Fibroblast of lung (primary cell): Measurements from ENCODE around the gene TBC1D5. TPM values are rescaled to one million over a fixed set of nuclear protein-coding genes. Genes with fewer than 3 reads are reported as not detected.

ENCODE experiments used
- DNase-seq, 2 donors: peaks; one replicate each; pipeline versions ENCODE4 v3.0.0 to v3.0.0-alpha.2; 2010; ENCODE audit warnings: low read depth in 2 of 2
- H2AFZ ChIP-seq: 2 replicates; pipeline ENCODE4 v1.5.1; 2012; ENCODE audit warnings: low read length, control low read depth, inconsistent platforms
- H3K27ac ChIP-seq: 2 replicates; pipeline ENCODE4 v1.5.1; 2011; ENCODE audit warnings: low read length, control low read depth; ENCODE audit not compliant: insufficient read depth
- H3K27me3 ChIP-seq: 2 replicates; pipeline ENCODE4 v1.5.1; 2011; ENCODE audit warnings: mild to moderate bottlenecking, low read length; ENCODE audit not compliant: control insufficient read depth, insufficient read depth
- H3K36me3 ChIP-seq: 2 replicates; pipeline ENCODE4 v1.5.1; 2011; ENCODE audit warnings: low read length; ENCODE audit not compliant: control insufficient read depth, insufficient read depth
- H3K4me1 ChIP-seq: 2 replicates; pipeline ENCODE4 v1.5.1; 2011; ENCODE audit warnings: low read length; ENCODE audit not compliant: control insufficient read depth, insufficient read depth; ENCODE audit errors: extremely low read depth
- H3K4me2 ChIP-seq: 2 replicates; pipeline ENCODE4 v1.5.1; 2011; ENCODE audit warnings: low read length, control low read depth; ENCODE audit not compliant: insufficient read depth; ENCODE audit errors: extremely low read depth
- H3K4me3 ChIP-seq, 4 experiments: fragments of 200-600 bp in 1 of 4; sonication (generic) in 1 of 4; replicated peaks in 1 of 4; 2 replicates each; pipeline ENCODE4 v1.5.1; 2011 to 2016; ENCODE audit warnings: low read length in 4 of 4, low read depth in 3 of 4, mild to moderate bottlenecking in 3 of 4, control low read depth in 2 of 4, inconsistent platforms in 1 of 4, mixed read lengths in 1 of 4; ENCODE audit not compliant: insufficient read depth in 1 of 4; ENCODE audit errors: control extremely low read depth in 1 of 4
- H3K79me2 ChIP-seq: 2 replicates; pipeline ENCODE4 v1.5.1; 2012; ENCODE audit warnings: mild to moderate bottlenecking, low read length, inconsistent platforms; ENCODE audit not compliant: control insufficient read depth, insufficient read depth
- H3K9ac ChIP-seq: 2 replicates; pipeline ENCODE4 v1.5.1; 2011; ENCODE audit warnings: mild to moderate bottlenecking, low read length, control low read depth; ENCODE audit not compliant: insufficient read depth
- H3K9me3 ChIP-seq: 2 replicates; pipeline ENCODE4 v1.5.1; 2012; ENCODE audit warnings: low read depth, low read length; ENCODE audit not compliant: control insufficient read depth, insufficient read depth
- H4K20me1 ChIP-seq: 2 replicates; pipeline ENCODE4 v1.5.1; 2011; ENCODE audit warnings: low read length; ENCODE audit not compliant: control insufficient read depth, insufficient read depth; ENCODE audit errors: extremely low read depth
- CTCF ChIP-seq, 2 donors: IDR thresholded peaks in 1 of 2; conservative IDR thresholded peaks in 1 of 2; 1 replicate in 1 of 2; 2 replicates in 1 of 2; pipeline ENCODE4 v1.5.1; 2011 to 2012; ENCODE audit warnings: low read length in 2 of 2, control low read depth in 1 of 2, inconsistent platforms in 1 of 2, low read depth in 1 of 2, mild to moderate bottlenecking in 1 of 2
- EZH2 ChIP-seq: IDR thresholded peaks from 2 replicates; pipeline ENCODE4 v1.5.1; 2012; ENCODE audit warnings: low read length, control low read depth, mild to moderate bottlenecking; ENCODE audit errors: missing control alignments
- polyA plus RNA-seq, 2 donors: library from polyadenylated mRNA; depleted of rRNA in 1 of 2; stranded (reverse) in 1 of 2; unstranded in 1 of 2; fragments of >200 nt; gene quantifications; 2 replicates each; pipeline ENCODE4 v1.2.1, GENCODE V29; 2011 to 2012; ENCODE audit warnings: missing spikeins in 1 of 2
- total RNA-seq: library from RNA; depleted of rRNA; stranded (reverse); fragments of >200 nt; gene quantifications from 2 replicates; pipeline ENCODE4 v1.2.1, GENCODE V29; 2014

Gene TBC1D5
- total and polyA plus RNA-seq, 2 donors (not counting 1 experiment from before 2014, with no cell fraction given), result 43.6 to 129 TPM

GRCh38 chr3:17478673-17479072 lies 263.8 kb downstream of the TBC1D5 start:
- no peaks in the 10 kb centered on the region for H3K79me2 ChIP-seq
- TF ChIP-seq EZH2 (no peak), CTCF (conservative IDR thresholded peaks at IDR 0.05 in 1 of 2, IDR thresholded peaks at IDR 0.05 in 1 of 2; ENCODE audit: low read depth in 1 of 2, low read length in 2 of 2) (no peak)
- no peak overlapping the region for H3K27ac ChIP-seq
- no peaks in the 10 kb centered on the region for H3K9me3 ChIP-seq
- no peaks in the 10 kb centered on the region for H3K4me1 ChIP-seq
- no peaks in the 10 kb centered on the region for H3K27me3 ChIP-seq
- no peak overlapping the region for H3K9ac ChIP-seq
- no peak overlapping the region for H3K4me3 ChIP-seq
- DNase-seq, result peak; percentile 61 to 88
- no peak overlapping the region for H3K4me2 ChIP-seq
- H3K36me3 ChIP-seq, result no peaks in the 10 kb centered on the region
- H4K20me1 ChIP-seq, result no peaks in the 10 kb centered on the region
- no peak overlapping the region for H2AFZ ChIP-seq

DNA sequence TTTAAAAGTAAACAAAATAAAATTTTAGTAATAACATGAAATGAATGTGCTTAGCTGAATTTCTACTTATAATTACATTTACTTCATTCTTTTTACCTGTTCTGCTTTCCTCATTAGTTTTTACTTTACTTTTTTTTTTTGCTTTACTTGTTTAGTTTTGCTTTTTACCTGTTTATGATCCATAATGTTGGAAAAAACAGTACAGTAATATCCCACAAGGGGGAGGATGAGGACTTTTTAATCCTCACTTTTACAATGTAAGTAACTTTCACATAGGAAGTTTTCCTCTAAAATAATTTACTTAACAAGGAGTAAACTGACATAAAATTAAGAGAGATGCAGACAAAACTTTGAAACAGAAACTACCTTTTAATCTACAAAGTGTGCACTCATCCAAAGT lies 268.7 kb downstream of the TBC1D5 start:
- Histone ChIP-seq H4K20me1 (no peaks in the 10 kb centered on the region), H3K79me2 (no peaks in the 10 kb centered on the region), H3K4me2 (no peak overlapping the region), H3K4me1 (no peaks in the 10 kb centered on the region), H3K36me3 (no peaks in the 10 kb centered on the region), H3K9me3 (no peaks in the 10 kb centered on the region), H2AFZ (no peak overlapping the region), H3K27me3 (no peaks in the 10 kb centered on the region), H3K4me3 (no peak overlapping the region), H3K27ac (no peak overlapping the region), H3K9ac (no peak overlapping the region)
- peak in 1 of 2 donors; percentile 41 for DNase-seq
- TF ChIP-seq EZH2, result no peak
- TF ChIP-seq CTCF (conservative IDR thresholded peaks at IDR 0.05 in 1 of 2, IDR thresholded peaks at IDR 0.05 in 1 of 2; ENCODE audit: low read depth in 1 of 2, low read length in 2 of 2), result peak in 1 of 2 donors; percentile 29

DNA sequence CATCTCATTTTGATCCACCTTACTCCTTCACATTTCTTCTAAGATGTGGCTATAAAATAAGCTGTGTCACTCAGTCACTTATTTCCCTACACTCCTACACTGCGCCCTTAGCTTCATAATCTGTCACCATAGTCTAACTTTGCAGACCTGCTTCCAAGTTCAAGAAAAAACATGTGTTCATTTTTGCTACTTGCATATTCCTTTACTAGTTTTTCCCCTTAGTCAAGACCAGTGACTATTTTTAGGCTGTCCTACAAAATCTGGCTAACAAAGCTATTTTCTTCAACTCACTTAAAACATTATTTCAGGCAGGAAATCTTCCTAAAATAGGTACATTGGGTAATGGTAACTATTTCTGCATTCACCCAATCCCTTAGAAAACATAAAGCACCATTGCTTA lies 272.5 kb downstream of the TBC1D5 start:
- no peak overlapping the region for H3K27ac ChIP-seq
- no peak overlapping the region for H3K4me2 ChIP-seq
- H3K4me1 ChIP-seq, result no peaks in the 10 kb centered on the region
- no peaks in the 10 kb centered on the region for H3K79me2 ChIP-seq
- DNase-seq, result no peak
- TF ChIP-seq EZH2 (no peak), CTCF (conservative IDR thresholded peaks at IDR 0.05 in 1 of 2, IDR thresholded peaks at IDR 0.05 in 1 of 2; ENCODE audit: low read depth in 1 of 2, low read length in 2 of 2) (no peak)
- H2AFZ ChIP-seq, result no peak overlapping the region
- H3K9ac ChIP-seq, result no peak overlapping the region
- H3K9me3 ChIP-seq, result no peaks in the 10 kb centered on the region
- no peaks in the 10 kb centered on the region for H4K20me1 ChIP-seq
- H3K4me3 ChIP-seq, result no peak overlapping the region
- no peaks in the 10 kb centered on the region for H3K27me3 ChIP-seq
- H3K36me3 ChIP-seq, result no peaks in the 10 kb centered on the region
